NCI-H2107 (cell line): ENCODE measurements around the gene SNAP29.
A peak's percentile ranks its signal among the peaks of the same experiment; 100 is the strongest.
"Not testable (repeated sequence)": the region's sequence is repeated elsewhere in the genome, so short reads cannot be mapped to it uniquely, and the experiment has no call there.

ENCODE experiments used
- DNase-seq: peaks from one replicate; lab custom pipeline; 2025; lab: John Stamatoyannopoulos, UW

Gene SNAP29

GRCh38 chr22:20867179-20868024, 8.6 kb downstream of the SNAP29 start:
- no peak for DNase-seq

GRCh38 chr22:20868025-20868962, 9.5 kb downstream of the SNAP29 start:
- no peak for DNase-seq

GRCh38 chr22:20869234-20869633, 10.4 kb downstream of the SNAP29 start:
- no peak for DNase-seq

GRCh38 chr22:20873214-20873613, 14.4 kb downstream of the SNAP29 start:
- no peak for DNase-seq

GRCh38 chr22:20875296-20875695, 16.5 kb downstream of the SNAP29 start:
- DNase-seq = no peak

GRCh38 chr22:20877715-20878114, 18.9 kb downstream of the SNAP29 start:
- DNase-seq = no peak

GRCh38 chr22:20881231-20881630, 22.4 kb downstream of the SNAP29 start:
- no peak for DNase-seq

- DNase-seq = no peak
Measured at GRCh38 chr22:20881869-20882815, 23.3 kb downstream of the SNAP29 start.

- DNase-seq = no peak
Measured at GRCh38 chr22:20882855-20883254, 24.0 kb downstream of the SNAP29 start.

- DNase-seq = no peak
Measured at GRCh38 chr22:20884454-20884853, 25.6 kb downstream of the SNAP29 start.

- no peak for DNase-seq
Measured at GRCh38 chr22:20885017-20885556, 26.3 kb downstream of the SNAP29 start.

- peak; percentile 26 for DNase-seq
Measured at GRCh38 chr22:20885557-20886323, 26.9 kb downstream of the SNAP29 start.

GRCh38 chr22:20887375-20887774, 28.6 kb downstream of the SNAP29 start:
- DNase-seq = no peak

- no peak for DNase-seq
Measured at GRCh38 chr22:20889025-20889704, 30.4 kb downstream of the SNAP29 start.

GRCh38 chr22:20889904-20890540, 31.2 kb downstream of the SNAP29 start:
- DNase-seq = no peak

- DNase-seq = no peak
Measured at GRCh38 chr22:20890975-20891374, 32.2 kb downstream of the SNAP29 start.

GRCh38 chr22:20897737-20898136, 38.9 kb downstream of the SNAP29 start:
- DNase-seq = not testable (repeated sequence)

- DNase-seq = no peak
Measured at GRCh38 chr22:20899827-20900423, 41.1 kb downstream of the SNAP29 start.
